Spleen (tissue), 7 donors: ENCODE measurements around the gene SNX19.

Experiments used
- POLR2A ChIP-seq, 3 donors: fragments of 450-650 bp; IDR thresholded peaks; one replicate each; pipeline ENCODE4 v1.5.1; 2017; ENCODE audit warnings: antibody characterized with exemption in 3 of 3, mild to moderate bottlenecking in 1 of 3
- POLR2AphosphoS5 ChIP-seq, 3 donors: sonication (generic); formaldehyde crosslinking; IDR thresholded peaks; one replicate each; pipeline ENCODE4 v1.5.1; 2017; ENCODE audit warnings: antibody characterized with exemption in 3 of 3
- TF ChIP-seq, protein P1 (sequence below), 11 experiments: fragments of 200-600 bp in 7 of 11; fragments of 450-650 bp in 4 of 11; sonication (generic) in 4 of 11; IDR thresholded peaks in 8 of 11; conservative IDR thresholded peaks in 3 of 11; 1 replicate in 7 of 11; 2 replicates in 4 of 11; pipeline versions ENCODE4 v1.4.0 to v1.8.0; 2016 to 2021; ENCODE audit warnings: antibody characterized with exemption in 11 of 11, inconsistent platforms in 4 of 11, mild to moderate bottlenecking in 1 of 11
- donor health status: DM: no; HTN: no; CAD: no; lungs with moderate emphysema.
- donor health status: DM: no; HTN: no; CAD: no.
- donor health status: DM: no; HTN: no; CAD: no.

DNA sequence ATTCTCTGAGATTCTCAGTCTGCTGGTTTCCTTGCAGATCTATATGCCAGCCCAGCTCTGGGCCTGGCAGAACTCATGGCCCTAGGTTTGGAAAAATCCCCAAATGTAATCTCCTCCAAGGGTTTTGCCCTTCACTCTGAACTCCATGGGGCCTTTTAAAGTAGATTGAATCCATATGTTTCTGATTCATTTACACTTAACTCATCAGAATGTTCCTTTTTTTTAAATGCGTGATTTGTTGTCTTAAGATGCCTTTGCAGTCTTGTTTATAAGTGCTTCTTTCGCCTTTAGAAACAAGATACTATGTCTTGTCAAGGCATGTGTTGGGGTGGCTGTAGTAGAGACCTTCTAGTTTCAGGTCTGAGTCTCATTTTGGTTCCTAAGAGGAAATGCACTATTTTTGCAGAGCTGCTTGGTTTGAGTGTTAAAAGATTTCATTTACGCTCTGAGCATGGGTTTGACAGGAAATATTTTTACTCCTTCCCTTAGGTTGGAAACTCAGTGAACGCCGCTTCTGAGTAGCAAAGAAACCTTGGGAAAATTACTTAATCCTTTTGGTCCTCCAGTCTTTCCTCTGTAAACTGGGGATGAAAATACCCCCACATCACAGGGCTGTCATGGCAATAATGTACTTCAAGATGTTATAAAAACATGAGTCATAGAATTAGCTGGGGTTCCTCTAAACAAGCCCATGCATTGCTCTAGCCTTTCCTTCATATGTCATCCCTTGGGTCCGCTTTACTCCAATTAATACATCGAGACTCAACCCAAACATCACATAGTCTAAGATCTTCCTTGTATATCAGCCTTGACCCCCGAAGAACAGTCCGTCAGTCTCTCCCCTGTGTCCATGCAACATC lies 83.5 kb downstream of the SNX19 start:
- TF ChIP-seq, protein P1, sequence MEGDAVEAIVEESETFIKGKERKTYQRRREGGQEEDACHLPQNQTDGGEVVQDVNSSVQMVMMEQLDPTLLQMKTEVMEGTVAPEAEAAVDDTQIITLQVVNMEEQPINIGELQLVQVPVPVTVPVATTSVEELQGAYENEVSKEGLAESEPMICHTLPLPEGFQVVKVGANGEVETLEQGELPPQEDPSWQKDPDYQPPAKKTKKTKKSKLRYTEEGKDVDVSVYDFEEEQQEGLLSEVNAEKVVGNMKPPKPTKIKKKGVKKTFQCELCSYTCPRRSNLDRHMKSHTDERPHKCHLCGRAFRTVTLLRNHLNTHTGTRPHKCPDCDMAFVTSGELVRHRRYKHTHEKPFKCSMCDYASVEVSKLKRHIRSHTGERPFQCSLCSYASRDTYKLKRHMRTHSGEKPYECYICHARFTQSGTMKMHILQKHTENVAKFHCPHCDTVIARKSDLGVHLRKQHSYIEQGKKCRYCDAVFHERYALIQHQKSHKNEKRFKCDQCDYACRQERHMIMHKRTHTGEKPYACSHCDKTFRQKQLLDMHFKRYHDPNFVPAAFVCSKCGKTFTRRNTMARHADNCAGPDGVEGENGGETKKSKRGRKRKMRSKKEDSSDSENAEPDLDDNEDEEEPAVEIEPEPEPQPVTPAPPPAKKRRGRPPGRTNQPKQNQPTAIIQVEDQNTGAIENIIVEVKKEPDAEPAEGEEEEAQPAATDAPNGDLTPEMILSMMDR (IDR thresholded peaks at IDR 0.05 in 8 of 11, conservative IDR thresholded peaks at IDR 0.05 in 3 of 11) = no peak
- TF ChIP-seq POLR2AphosphoS5 (IDR thresholded peaks at IDR 0.05) = no peak
- no peak for TF ChIP-seq POLR2A (IDR thresholded peaks at IDR 0.05)
